UCSD-AML1 (cell line): ENCODE measurements around the gene ZFP82.

ENCODE experiments used
- DNase-seq: peaks from one replicate; lab custom pipeline; 2025; ENCODE audit not compliant: unreplicated experiment; lab: John Stamatoyannopoulos, UW

ZFP82 gene

GRCh38 chr19:36373638-36374156, 44.7 kb downstream of the ZFP82 start:
- no peak for DNase-seq

- no peak for DNase-seq
Observed at GRCh38 chr19:36371886-36372285, 46.6 kb downstream of the ZFP82 start.

- no peak for DNase-seq
Observed at GRCh38 chr19:36363845-36364244, 54.6 kb downstream of the ZFP82 start.
